Superior temporal gyrus (tissue), 1 donor: Measurements from ENCODE around the gene TMEM131L.
"Not testable (repeated sequence)": the region's sequence is repeated elsewhere in the genome, so short reads cannot be mapped to it uniquely, and the experiment has no call there.

ENCODE experiments used
- DNase-seq: peaks from one replicate; pipeline ENCODE4 v3.0.0-alpha.2; 2016; ENCODE audit errors: extremely low spot score

TMEM131L gene

GRCh38 chr4:153506341-153507309, 40.5 kb downstream of the TMEM131L start:
- DNase-seq: no peak

GRCh38 chr4:153507310-153508073, 41.3 kb downstream of the TMEM131L start:
- DNase-seq: no peak

GRCh38 chr4:153509212-153509611, 43.1 kb downstream of the TMEM131L start:
- DNase-seq: not testable (repeated sequence)

- DNase-seq: no peak
Observed at GRCh38 chr4:153509724-153510123, 43.6 kb downstream of the TMEM131L start.

GRCh38 chr4:153510252-153511001, 44.3 kb downstream of the TMEM131L start:
- no peak for DNase-seq

- DNase-seq: no peak
Observed at GRCh38 chr4:153511104-153511503, 44.9 kb downstream of the TMEM131L start.

GRCh38 chr4:153512162-153512852, 46.1 kb downstream of the TMEM131L start:
- no peak for DNase-seq

- no peak for DNase-seq
Observed at GRCh38 chr4:153512952-153513500, 46.9 kb downstream of the TMEM131L start.

- no peak for DNase-seq
Observed at GRCh38 chr4:153513596-153513995, 47.4 kb downstream of the TMEM131L start.

- DNase-seq: no peak
Observed at GRCh38 chr4:153514001-153514526, 47.9 kb downstream of the TMEM131L start.

- DNase-seq: no peak
Observed at GRCh38 chr4:153514688-153515426, 48.7 kb downstream of the TMEM131L start.

GRCh38 chr4:153517159-153517558, 51.0 kb downstream of the TMEM131L start:
- no peak for DNase-seq

GRCh38 chr4:153518001-153518400, 51.8 kb downstream of the TMEM131L start:
- no peak for DNase-seq

GRCh38 chr4:153518637-153519389, 52.7 kb downstream of the TMEM131L start:
- no peak for DNase-seq

- DNase-seq: no peak
Observed at GRCh38 chr4:153519687-153520086, 53.5 kb downstream of the TMEM131L start.

GRCh38 chr4:153520227-153520626, 54.1 kb downstream of the TMEM131L start:
- DNase-seq: no peak

- DNase-seq: no peak
Observed at GRCh38 chr4:153520801-153521329, 54.7 kb downstream of the TMEM131L start.

- DNase-seq: no peak
Observed at GRCh38 chr4:153521478-153521877, 55.3 kb downstream of the TMEM131L start.
